K562 (cell line): ENCODE data around the gene HAUS5. TPM values are rescaled to one million over a fixed set of nuclear protein-coding genes. Genes with fewer than 3 reads are reported as not detected.

Source experiments
- CREB5 ChIP-seq: fragments of 250-450 bp; sonication (Bioruptor Pico); IDR thresholded peaks from 2 replicates; pipeline ENCODE4 v1.5.0; 2020; ENCODE audit warnings: mild to moderate bottlenecking
- CREBBP ChIP-seq: IDR thresholded peaks from one replicate; pipeline ENCODE4 v1.6.1; 2012; ENCODE audit warnings: low read depth, mild to moderate bottlenecking, control low read depth, inconsistent platforms, low read length
- FUS ChIP-seq: fragments of 200-400 bp; formaldehyde crosslinking; optimal IDR thresholded peaks from 2 replicates; pipeline ENCODE3; 2017; ENCODE audit warnings: low read depth, low read length
- GMEB1 ChIP-seq: fragments of 250-450 bp; sonication (Bioruptor Pico); IDR thresholded peaks from 2 replicates; pipeline ENCODE4 v1.4.0; 2020; ENCODE audit warnings: mild to moderate bottlenecking
- KAT2B ChIP-seq: IDR thresholded peaks from one replicate; pipeline ENCODE4 v1.6.1; 2012; ENCODE audit warnings: low read depth, mild to moderate bottlenecking, control low read depth, inconsistent platforms, low read length, moderate library complexity
- KAT8 ChIP-seq: fragments of 450-650 bp; IDR thresholded peaks from 2 replicates; pipeline ENCODE4 v1.6.1; 2016; ENCODE audit warnings: low read depth, mild to moderate bottlenecking
- PKNOX1 ChIP-seq: fragments of 450-650 bp; IDR thresholded peaks from 2 replicates; pipeline ENCODE4 v1.6.1; 2016
- PPARD ChIP-seq: fragments of 250-450 bp; sonication (Bioruptor Pico); IDR thresholded peaks from 2 replicates; pipeline ENCODE4 v1.8.0; 2022; ENCODE audit warnings: inconsistent platforms, mild to moderate bottlenecking, moderate library complexity
- PURB ChIP-seq: sonication (generic); formaldehyde crosslinking; IDR thresholded peaks from 2 replicates; pipeline ENCODE4 v1.9.0; 2021; ENCODE audit warnings: low read depth, mild to moderate bottlenecking, missing genetic modification reagents
- TARDBP ChIP-seq: fragments of 450-650 bp; IDR thresholded peaks from 2 replicates; pipeline ENCODE4 v1.6.1; 2016
- THRA ChIP-seq: fragments of 450-650 bp; IDR thresholded peaks from 2 replicates; pipeline ENCODE4 v1.6.1; 2017; ENCODE audit warnings: mild to moderate bottlenecking, moderate library complexity
- YY1 ChIP-seq, 3 experiments: IDR thresholded peaks; 2 replicates each; pipeline ENCODE4 v1.6.1; 2011; ENCODE audit warnings: low read length in 2 of 3, mild to moderate bottlenecking in 2 of 3, moderate library complexity in 2 of 3, borderline replicate concordance in 1 of 3, control low read depth in 1 of 3, low read depth in 1 of 3; ENCODE audit not compliant: insufficient read depth in 3 of 3, insufficient replicate concordance in 2 of 3, control insufficient read depth in 1 of 3, insufficient read length in 1 of 3; ENCODE audit errors: extremely low read depth in 1 of 3
- ZFP91 ChIP-seq: sonication (generic); formaldehyde crosslinking; IDR thresholded peaks from 2 replicates; pipeline ENCODE4 v1.8.0; 2022; ENCODE audit warnings: mild to moderate bottlenecking, missing genetic modification reagents
- ZNF239 ChIP-seq: fragments of 250-450 bp; sonication (Bioruptor Pico); IDR thresholded peaks from 2 replicates; pipeline ENCODE4 v1.4.0; 2020; ENCODE audit warnings: mild to moderate bottlenecking
- ZNF398 ChIP-seq: fragments of 250-450 bp; sonication (Bioruptor Pico); IDR thresholded peaks from 2 replicates; pipeline ENCODE4 v1.8.0; 2021; ENCODE audit warnings: moderate library complexity, mild to moderate bottlenecking, inconsistent platforms
- polyA plus RNA-seq, 8 experiments: library from polyadenylated mRNA; depleted of rRNA in 4 of 8; stranded (reverse) in 5 of 8; unstranded in 3 of 8; fragments of >200 nt; fragmentation: Nextera tagmentation in 2 of 8; fragmentation: Illumina TruSeq in 1 of 8; extraction: Ambion mirVana in 2 of 8; extraction: Trizol in 1 of 8; gene quantifications; 2 replicates each; pipeline versions ENCODE4 v1.2.1 to v1.2.3, GENCODE V29; 2011 to 2014; ENCODE audit warnings: inconsistent platforms in 1 of 8, missing spikeins in 1 of 8
- total RNA-seq, 7 experiments: library from RNA; depleted of rRNA in 6 of 7; stranded (reverse); fragments of >200 nt in 6 of 7; fragmentation: Illumina TruSeq in 2 of 7; extraction: Trizol in 2 of 7; gene quantifications; 2 replicates each; pipeline versions ENCODE4 v1.2.1 to v1.2.3, GENCODE V29; 2011 to 2021; ENCODE audit warnings: low replicate concordance in 1 of 7

HAUS5 gene
- total and polyA plus RNA-seq, 9 of the 15 experiments (the other 6 are each of a cell fraction or from before 2014, with no cell fraction given), result 3.5 to 41.3 (median 14.2) TPM

GRCh38 chr19:35648017-35648961, 35.8 kb downstream of the HAUS5 start, which contains the start of gene COX6B1 (continued):
- TF ChIP-seq KAT2B (no peak), ZNF398 (no peak), PURB (CRISPR knock-in tag) (no peak), PKNOX1 (peak; percentile 99), KAT8 (no peak), CREB5 (CRISPR knock-in tag) (no peak), TARDBP (no peak), PPARD (CRISPR knock-in tag) (no peak), ZNF239 (CRISPR knock-in tag) (no peak), THRA (no peak), ZFP91 (CRISPR knock-in tag) (no peak), FUS (no peak), YY1 (IDR thresholded peaks at IDR 0.05; ENCODE audit: borderline replicate concordance in 1 of 3, control insufficient read depth in 1 of 3, extremely low read depth in 1 of 3, insufficient read depth in 3 of 3, insufficient read length in 1 of 3, insufficient replicate concordance in 2 of 3, low read depth in 1 of 3, low read length in 2 of 3) (peak in 1 of 3 experiments; percentile 29), CREBBP (no peak), GMEB1 (no peak)
